Muscle of arm (tissue), 14 donors: Measurements from ENCODE around the gene KLHL40. TPM values are rescaled to one million over a fixed set of nuclear protein-coding genes. Genes with fewer than 3 reads are reported as not detected.

Experiments used
- DNase-seq: peaks from one replicate; pipeline ENCODE4 v3.0.0-alpha.2; 2013
- long read RNA-seq, 11 donors: transcript quantifications; one replicate each; lab custom pipeline, GENCODE V29; 2026
- polyA plus RNA-seq, 12 donors: library from polyadenylated mRNA; unstranded; fragments of 120-200 nt; gene quantifications; one replicate each; pipeline ENCODE4 v1.2.1, GENCODE V29; 2013; ENCODE audit not compliant: insufficient read length in 12 of 12

Gene KLHL40, protein sequence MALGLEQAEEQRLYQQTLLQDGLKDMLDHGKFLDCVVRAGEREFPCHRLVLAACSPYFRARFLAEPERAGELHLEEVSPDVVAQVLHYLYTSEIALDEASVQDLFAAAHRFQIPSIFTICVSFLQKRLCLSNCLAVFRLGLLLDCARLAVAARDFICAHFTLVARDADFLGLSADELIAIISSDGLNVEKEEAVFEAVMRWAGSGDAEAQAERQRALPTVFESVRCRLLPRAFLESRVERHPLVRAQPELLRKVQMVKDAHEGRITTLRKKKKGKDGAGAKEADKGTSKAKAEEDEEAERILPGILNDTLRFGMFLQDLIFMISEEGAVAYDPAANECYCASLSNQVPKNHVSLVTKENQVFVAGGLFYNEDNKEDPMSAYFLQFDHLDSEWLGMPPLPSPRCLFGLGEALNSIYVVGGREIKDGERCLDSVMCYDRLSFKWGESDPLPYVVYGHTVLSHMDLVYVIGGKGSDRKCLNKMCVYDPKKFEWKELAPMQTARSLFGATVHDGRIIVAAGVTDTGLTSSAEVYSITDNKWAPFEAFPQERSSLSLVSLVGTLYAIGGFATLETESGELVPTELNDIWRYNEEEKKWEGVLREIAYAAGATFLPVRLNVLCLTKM
- 100 to 1,000 TPM in 6 of 12 donors, 10 to 100 TPM in 5, not detected in 1; 35.7 to 198 (median 112) TPM for polyA plus RNA-seq
- long read RNA-seq, donor 1, result 0 reads
- long read RNA-seq, donor 2, transcript KLHL40-201 (6 exons, 2,517 nt), result major isoform, 79 of 84 reads
- long read RNA-seq, donor 2, partial matches to known transcripts, result 5 of 84 reads
- long read RNA-seq, donor 2, other reads (novel, unspliced or antisense), result 0 of 84 reads
- long read RNA-seq, donor 3, transcript KLHL40-201 (6 exons, 2,517 nt), result major isoform, 35 of 51 reads
- long read RNA-seq, donor 3, partial matches to known transcripts, result 16 of 51 reads
- long read RNA-seq, donor 3, other reads (novel, unspliced or antisense), result 0 of 51 reads
- long read RNA-seq, donor 4, transcript KLHL40-201 (6 exons, 2,517 nt), result major isoform, 18 of 18 reads
- long read RNA-seq, donor 4, partial matches to known transcripts, result 0 of 18 reads
- long read RNA-seq, donor 4, other reads (novel, unspliced or antisense), result 0 of 18 reads
- long read RNA-seq, donor 5, transcript KLHL40-201 (6 exons, 2,517 nt), result major isoform, 85 of 121 reads
- long read RNA-seq, donor 5, partial matches to known transcripts, result 36 of 121 reads
- long read RNA-seq, donor 5, other reads (novel, unspliced or antisense), result 0 of 121 reads
- long read RNA-seq, donor 6, transcript KLHL40-201 (6 exons, 2,517 nt), result major isoform, 21 of 40 reads
- long read RNA-seq, donor 6, partial matches to known transcripts, result 19 of 40 reads
- long read RNA-seq, donor 6, other reads (novel, unspliced or antisense), result 0 of 40 reads
- long read RNA-seq, donor 7, transcript KLHL40-201 (6 exons, 2,517 nt), result major isoform, 36 of 36 reads
- long read RNA-seq, donor 7, partial matches to known transcripts, result 0 of 36 reads
- long read RNA-seq, donor 7, other reads (novel, unspliced or antisense), result 0 of 36 reads
- long read RNA-seq, donor 8, transcript KLHL40-201 (6 exons, 2,517 nt), result major isoform, 75 of 105 reads
- long read RNA-seq, donor 8, partial matches to known transcripts, result 30 of 105 reads
- long read RNA-seq, donor 8, other reads (novel, unspliced or antisense), result 0 of 105 reads
- long read RNA-seq, donor 9, transcript KLHL40-201 (6 exons, 2,517 nt), result major isoform, 15 of 22 reads
- long read RNA-seq, donor 9, partial matches to known transcripts, result 7 of 22 reads
- long read RNA-seq, donor 9, other reads (novel, unspliced or antisense), result 0 of 22 reads
- long read RNA-seq, donor 10, transcript KLHL40-201 (6 exons, 2,517 nt), result major isoform, 64 of 100 reads
- long read RNA-seq, donor 10, partial matches to known transcripts, result 36 of 100 reads
- long read RNA-seq, donor 10, other reads (novel, unspliced or antisense), result 0 of 100 reads
- long read RNA-seq, donor 11, transcript KLHL40-201 (6 exons, 2,517 nt), result major isoform, 40 of 55 reads
- long read RNA-seq, donor 11, partial matches to known transcripts, result 15 of 55 reads
- long read RNA-seq, donor 11, other reads (novel, unspliced or antisense), result 0 of 55 reads

DNA sequence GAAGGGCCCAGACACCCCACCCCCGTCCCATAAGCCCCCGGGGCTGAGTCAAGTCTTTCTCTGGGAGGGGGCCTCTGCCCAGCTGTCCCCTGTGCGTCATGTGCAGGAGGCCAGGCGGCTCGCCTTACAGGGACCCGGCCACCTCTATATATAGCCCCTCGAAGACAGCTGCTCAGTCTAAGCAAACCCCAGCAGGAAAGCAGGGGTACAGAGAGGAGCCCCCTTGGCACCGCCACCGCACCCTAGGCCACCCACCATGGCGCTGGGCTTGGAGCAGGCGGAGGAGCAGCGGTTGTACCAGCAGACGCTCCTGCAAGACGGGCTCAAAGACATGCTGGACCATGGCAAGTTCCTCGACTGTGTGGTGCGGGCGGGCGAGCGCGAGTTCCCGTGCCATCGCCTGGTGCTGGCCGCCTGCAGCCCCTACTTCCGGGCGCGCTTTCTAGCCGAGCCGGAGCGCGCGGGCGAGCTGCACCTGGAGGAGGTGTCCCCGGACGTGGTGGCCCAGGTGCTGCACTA, at the start of gene KLHL40:
Gene KLHL40 (plus strand): TSS at position 175 of the 519 bp plus-strand sequence. CDS start 82 bp downstream, at position 257.
- DNase-seq, result no peak

DNA sequence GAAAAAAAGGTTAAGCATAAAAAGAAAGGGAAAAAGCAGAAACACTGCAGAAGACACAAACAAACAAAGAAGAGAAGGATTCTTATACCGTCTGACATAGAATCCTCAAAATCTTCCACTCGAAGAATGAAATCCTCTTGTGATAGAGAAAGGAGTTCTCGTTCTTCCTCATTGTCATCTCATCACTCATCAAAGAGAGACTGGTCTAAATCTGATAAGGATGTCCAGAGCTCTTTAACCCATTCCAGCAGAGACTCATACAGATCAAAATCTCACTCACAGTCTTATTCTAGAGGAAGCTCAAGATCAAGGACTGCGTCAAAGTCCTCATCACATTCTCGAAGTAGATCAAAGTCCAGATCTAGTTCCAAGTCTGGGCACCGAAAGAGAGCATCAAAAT, 48.3 kb upstream of the KLHL40 start:
- no peak for DNase-seq

DNA sequence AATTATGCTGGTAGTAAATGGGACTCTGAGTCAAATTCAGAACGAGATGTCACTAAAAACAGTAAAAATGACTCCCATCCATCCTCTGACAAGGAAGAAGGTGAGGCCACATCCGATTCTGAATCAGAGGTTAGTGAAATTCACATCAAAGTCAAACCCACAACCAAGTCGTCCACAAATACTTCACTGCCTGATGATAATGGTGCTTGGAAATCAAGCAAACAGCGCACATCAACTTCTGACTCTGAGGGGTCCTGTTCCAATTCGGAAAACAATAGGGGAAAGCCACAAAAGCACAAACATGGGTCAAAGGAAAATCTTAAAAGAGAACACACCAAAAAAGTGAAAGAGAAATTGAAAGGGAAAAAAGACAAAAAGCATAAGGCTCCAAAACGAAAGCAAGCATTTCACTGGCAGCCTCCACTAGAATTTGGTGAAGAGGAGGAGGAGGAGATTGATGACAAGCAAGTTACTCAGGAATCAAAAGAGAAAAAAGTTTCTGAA, 46.9 kb upstream of the KLHL40 start:
- no peak for DNase-seq

DNA sequence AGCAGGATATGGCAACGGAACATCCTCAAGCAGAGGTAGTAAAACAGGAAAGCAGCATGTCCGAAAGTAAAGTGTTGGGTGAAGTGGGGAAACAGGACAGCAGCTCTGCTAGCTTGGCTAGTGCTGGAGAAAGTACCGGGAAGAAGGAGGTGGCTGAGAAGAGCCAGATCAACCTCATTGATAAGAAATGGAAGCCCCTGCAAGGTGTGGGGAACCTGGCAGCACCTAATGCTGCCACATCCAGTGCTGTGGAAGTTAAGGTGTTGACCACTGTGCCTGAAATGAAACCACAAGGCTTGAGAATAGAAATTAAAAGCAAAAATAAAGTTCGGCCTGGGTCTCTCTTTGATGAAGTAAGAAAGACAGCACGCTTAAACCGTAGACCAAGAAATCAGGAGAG, 46.1 kb upstream of the KLHL40 start:
- no peak for DNase-seq

DNA sequence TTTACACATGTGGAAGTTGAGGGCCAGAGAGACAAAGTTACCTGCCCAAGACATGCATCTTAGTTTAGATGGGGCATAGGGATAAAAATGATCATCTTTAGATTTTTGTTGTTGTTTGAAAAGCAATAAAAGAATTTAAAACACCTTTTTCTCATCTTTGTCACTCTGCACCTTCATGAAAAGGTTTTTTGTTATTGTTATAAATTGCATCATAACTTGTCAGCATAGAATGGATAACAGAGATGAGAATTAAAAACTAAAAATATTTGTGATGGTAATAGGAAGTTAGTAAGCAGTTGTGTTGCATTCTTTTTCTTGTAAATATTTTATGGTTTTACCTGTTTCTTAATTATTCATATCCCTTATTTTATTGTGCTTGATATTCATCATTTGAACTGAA, 45.2 kb upstream of the KLHL40 start:
- no peak for DNase-seq

DNA sequence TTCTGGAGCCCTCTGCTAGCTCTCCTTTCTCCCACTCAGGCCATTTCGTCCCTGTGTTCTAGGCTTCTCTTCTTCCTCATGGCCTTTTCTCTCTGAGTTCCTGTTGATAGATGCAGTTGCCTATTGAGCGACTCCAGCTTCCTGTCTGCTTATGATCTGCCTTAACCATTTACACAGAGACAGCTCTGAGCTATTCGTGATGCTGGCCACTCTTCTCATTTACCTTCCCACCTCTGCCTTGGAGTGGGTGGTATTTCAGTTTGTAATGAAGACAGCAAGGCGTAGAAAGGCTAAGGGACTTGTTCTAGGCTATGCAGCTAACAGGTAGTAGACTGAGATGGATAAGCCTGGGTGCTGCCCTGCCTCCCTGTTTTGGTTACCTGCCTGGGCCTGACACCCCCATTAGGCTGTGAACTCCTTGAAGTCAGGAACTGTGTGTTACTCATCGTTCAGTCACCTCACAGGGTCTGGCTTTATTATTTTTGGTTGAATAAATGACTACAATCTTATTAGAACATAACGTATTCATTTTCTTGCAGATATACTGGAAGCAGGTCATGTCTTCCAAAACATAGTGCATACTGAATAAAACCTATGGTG, 44.5 kb upstream of the KLHL40 start:
- DNase-seq, result no peak

DNA sequence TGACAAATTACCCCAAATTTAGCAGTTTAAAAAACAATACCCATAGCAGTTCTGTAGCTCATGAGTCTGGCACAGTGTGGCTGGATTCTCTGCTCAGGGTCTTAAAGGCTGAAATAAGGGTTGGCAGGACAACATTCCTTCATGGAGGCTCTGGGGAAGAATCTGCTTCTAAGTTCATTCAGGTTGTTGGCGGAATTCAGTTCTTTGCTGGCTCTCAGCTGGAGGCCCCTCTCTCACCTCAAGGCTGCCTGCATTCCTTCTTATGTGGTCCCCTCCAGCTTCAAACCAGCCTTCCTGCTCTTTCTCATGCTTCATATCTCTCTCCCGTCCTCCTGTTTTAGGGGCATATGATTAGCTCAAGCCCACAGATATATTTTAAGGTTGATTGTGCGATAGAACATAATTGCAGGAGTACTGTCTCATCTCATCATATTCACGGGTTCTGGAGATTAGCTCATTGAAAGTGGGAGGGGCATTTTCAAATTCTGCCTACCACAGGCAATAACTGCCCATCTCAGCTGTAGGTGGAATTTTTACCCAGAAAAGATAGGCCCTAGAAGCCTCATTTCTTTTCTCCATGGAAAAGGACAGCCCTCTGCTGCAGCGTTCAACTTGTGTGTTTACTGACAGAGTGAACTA, 37.4 kb upstream of the KLHL40 start:
- DNase-seq, result no peak

DNA sequence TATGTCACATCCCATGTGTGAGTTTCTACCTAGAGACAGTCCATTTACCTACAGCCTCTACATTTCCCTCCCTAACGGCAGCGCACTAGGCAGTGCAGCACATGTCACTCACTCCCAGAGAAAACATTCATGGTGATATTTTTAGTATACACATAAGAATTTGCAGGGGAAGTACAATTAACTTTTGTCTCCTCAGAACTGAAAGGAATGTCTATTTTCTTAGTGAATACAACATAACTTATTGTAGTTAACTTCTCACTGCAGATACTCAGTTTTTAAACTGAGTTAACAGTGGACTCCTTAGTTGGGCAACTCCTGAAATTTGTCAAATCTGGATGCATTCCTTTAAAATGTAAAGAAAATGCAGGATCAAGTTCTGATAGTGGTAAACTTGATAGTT, 36.3 kb upstream of the KLHL40 start:
- DNase-seq, result no peak

DNA sequence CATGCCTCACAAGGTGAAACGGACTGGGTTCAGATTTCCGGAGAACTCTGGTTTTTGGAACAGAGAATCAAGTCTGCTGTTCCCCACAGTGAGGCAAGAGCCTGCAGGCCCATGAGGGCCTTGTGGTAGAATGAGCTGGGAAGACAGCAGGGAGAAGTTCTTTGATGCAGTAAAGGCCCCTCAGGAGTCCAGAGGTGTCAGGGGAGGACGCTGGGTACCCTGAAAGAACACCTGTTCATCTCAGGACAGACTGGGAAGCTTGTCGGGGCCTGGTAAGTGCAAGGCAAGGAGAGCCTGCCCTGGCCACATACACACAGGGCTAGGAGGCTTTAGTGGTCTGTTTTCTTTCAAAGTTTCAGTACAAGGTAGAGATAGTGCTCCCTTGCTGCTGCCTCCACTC, 35.6 kb upstream of the KLHL40 start:
- no peak for DNase-seq

DNA sequence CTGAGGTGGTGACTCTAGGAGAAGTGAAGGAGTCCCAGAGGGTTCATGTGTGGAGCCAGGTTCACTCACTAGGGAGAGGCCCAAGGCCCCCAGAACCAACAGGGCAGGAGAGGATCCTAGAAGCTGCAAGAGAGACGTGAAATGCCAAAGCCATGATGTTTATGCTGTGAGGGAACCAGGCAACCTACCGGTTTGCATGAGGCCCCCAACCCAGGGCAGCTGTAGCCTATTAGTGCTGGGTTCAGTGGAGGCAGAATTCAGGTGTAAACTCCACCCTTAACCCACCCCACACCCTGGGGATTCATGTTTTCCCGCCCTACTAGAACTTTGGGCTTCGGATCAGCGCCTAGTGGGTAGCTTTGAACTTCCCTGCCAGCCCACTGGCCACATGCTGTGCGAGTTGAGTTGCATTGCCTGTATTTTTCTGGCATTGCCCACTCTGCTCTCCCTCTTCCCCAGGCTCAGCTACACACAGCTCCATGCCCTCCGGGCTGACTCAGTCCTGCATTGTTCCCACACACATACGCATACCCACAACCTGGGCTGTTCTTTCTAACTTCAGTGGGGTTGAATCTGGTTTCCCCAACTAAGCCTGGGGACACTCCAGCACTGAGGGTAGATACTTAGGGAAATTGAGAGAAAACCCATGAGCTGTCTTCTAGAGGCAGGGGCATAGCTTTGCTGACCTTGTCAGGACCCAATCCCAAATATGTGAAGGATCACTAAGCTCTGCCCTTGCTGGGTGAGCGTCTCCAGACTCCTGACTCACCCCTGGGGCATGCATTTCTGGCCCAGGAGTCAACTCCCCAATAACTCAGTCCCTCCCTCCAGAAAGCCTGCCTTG, 33.9 kb upstream of the KLHL40 start:
- DNase-seq, result no peak

DNA sequence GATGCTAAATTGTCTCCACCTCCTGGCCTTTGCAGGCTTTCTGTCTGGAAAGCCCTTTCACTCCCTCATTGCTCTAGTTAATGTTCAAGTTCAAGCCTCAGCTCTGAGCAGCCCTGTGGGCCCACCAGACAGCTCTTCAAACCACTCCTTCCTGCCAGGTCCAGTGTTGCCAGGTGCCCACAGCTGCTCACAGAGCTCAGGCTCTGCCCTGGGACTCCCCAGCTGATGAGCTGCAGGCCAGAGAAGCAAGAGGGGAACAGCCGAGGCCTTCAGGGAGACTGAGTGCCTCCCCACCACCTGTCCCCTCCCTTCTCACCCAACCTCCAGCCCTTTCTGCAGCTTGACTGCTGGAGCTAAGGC, 33.1 kb upstream of the KLHL40 start:
- DNase-seq, result no peak

DNA sequence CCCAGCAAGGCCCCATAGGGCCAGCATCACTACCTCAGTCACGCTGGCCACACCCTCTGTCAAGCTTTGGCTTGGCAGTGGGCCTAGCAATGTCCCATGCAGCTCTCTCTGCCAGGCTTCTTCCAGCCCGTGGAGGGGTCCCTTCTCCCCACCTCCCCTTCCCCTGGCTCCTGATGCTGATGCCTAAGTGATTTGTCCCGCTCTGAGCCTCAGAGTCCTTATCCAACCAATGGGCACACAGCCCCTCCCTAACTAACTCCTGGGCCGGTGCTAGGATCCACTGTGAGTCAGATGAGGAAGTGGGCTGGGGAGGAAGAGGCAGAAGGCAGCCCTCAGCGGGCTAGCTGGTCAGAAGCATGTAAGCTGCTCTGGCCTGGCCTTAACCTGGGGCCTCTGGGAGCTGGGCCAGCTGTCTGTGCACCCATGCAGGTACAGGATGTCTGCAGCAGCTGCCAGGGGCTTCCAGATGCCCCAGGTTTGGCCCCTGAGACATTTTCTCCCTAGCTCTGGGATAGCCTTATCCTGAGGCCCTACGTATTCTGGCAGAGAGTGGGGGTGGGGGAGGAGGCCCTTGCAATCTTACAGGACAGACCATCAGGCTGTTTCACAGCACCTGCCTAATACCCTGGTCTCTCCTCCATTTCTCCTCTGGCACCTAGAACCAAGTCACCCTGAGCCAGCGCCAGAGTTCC, 32.6 kb upstream of the KLHL40 start:
- no peak for DNase-seq

DNA sequence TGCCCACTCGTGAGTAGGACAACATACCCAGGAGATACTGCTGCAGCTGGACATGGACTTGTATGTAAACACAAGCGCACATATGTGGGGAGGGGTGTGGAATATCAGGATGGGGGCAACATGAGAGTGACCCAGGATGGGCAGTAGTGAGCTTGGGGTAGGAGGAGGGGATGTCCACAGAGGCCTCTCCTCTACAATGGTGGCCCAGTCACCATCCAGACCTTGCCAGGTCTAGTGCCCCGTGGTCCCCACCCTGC, 32.1 kb upstream of the KLHL40 start:
- no peak for DNase-seq

DNA sequence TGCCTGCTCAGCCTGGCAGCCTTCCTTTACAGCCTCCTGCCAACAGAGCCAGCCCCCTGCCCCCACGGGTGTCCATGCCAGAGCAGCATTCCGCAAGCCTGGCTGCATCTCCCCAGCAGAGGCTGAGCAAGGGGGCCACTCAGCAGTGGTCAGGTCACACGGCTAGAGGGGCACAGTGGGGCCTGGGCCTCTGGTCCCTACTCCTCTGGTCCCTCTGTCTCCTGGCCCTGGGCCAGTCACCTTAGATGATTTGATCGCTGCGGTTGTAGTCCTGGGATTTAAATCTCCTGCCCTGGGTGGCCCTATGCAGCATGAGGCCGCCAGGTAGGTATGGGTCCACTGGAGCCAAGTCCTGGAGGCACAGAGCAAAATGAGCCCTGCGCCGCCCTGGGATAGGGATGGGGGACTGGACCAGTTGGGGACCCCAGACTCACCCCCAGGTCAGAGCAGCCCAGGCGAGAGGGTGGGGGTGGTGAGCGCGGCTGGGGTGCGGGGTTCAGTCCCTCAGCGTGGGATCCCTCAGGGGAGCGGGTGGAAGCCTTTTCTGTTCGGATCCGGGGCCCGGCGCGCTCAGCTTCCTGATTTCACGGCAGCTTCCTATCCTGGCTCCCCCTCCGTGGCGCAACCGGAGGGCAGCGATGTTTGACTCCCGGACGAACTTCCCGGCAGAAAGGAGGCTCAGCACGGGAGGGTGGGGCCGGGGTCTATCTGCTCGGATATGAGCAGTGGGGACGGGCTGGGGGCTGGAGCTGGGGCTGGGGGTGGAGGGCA, 31.6 kb upstream of the KLHL40 start, which contains the start of gene ZBTB47:
Gene ZBTB47 (plus strand): TSS at position 138 of the 771 bp plus-strand sequence. CDS start 4,659 bp downstream, outside the sequence.
- DNase-seq, result no peak

DNA sequence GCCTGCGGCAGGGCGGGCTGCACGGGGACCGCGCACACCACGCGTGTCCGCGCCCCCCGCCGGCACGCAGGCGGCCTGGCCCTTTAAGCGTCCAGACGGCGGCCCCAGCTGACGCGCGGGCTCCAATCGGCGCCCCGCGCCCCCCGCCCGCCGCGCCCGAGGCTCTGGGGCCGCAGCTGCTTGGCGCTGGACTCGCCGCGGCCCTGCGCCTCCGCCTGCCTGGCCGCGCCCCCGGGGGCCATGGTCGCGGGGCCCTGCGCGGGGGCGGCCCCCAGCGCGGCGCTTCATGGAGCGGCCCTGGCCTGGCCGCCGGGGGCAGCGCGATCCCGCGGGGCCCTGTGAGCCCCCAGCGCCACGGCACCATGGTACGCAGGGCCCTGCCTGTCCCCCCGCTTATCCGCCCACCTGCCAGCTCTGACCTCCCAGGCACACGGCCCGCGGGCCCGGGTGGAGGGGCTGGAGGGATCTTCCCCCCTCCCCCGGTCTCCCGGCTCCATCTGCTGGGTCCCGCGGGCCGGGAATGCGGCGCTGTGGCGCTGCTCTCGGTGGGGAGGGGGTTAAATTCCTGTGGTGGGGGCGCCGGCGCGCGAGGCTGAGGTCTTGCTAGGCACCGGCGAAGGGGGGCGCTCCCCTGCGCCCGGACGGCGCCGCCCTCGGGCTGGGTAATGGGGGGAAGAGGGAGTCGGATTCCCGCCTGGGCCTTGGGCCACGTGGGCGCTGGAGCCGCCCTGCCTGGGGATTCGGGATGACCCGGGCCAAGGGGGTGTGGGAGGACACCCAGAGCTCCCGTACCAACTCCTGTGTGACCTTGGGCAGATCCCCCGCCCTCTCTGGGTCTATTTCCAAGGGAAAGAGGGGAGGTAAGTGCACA, 30.8 kb upstream of the KLHL40 start:
- no peak for DNase-seq
